Measurements from ENCODE around the gene VANGL2. TPM values are rescaled to one million over a fixed set of nuclear protein-coding genes. Genes with fewer than 3 reads are reported as not detected.

The VANGL2 gene
- total and polyA plus RNA-seq, 9 of the 15 experiments (the other 6 are each of a cell fraction or from before 2014, with no cell fraction given) = 0.28 to 4.0 (median 0.98) TPM

DNA sequence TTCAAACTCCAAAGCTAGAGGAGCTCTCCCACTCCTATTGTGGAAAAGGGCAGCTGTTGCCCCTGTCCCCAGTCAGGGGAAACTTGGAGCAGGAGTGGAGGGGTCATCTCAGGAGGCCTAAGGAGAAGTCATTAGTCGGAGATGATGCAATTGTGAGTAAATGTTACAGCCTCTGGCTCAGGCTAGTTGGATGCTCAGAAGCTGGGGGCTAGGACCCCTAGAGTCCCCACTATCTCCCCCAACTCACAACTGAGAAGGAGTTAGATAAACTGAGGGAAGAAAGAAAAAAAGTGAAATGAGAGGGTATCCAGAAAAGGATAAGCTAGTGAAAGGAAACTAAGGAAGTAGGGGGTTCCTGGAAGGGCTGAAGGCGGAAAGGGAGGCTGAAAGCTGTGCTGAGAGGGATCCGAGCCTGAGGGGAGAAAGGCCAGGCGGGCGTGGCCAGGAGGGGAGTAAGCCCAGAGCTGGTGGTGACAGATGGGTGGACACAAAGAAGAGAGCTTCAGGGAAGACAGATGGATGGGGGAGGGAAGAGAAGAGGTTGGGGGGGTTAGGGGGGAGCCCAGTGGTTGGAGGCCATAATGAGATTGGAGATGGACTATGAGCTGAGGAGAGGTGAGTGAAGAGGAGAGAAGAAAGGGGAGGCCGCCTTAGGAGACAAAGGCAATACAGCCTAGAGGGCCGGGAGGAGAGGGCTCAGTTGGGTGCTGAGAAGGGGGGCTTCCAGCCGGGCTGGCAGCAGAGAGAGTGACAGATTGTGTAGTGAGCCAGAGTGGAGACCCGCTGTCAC is 38.0 kb upstream of the VANGL2 start (continued):
- TF ChIP-seq, protein P1, sequence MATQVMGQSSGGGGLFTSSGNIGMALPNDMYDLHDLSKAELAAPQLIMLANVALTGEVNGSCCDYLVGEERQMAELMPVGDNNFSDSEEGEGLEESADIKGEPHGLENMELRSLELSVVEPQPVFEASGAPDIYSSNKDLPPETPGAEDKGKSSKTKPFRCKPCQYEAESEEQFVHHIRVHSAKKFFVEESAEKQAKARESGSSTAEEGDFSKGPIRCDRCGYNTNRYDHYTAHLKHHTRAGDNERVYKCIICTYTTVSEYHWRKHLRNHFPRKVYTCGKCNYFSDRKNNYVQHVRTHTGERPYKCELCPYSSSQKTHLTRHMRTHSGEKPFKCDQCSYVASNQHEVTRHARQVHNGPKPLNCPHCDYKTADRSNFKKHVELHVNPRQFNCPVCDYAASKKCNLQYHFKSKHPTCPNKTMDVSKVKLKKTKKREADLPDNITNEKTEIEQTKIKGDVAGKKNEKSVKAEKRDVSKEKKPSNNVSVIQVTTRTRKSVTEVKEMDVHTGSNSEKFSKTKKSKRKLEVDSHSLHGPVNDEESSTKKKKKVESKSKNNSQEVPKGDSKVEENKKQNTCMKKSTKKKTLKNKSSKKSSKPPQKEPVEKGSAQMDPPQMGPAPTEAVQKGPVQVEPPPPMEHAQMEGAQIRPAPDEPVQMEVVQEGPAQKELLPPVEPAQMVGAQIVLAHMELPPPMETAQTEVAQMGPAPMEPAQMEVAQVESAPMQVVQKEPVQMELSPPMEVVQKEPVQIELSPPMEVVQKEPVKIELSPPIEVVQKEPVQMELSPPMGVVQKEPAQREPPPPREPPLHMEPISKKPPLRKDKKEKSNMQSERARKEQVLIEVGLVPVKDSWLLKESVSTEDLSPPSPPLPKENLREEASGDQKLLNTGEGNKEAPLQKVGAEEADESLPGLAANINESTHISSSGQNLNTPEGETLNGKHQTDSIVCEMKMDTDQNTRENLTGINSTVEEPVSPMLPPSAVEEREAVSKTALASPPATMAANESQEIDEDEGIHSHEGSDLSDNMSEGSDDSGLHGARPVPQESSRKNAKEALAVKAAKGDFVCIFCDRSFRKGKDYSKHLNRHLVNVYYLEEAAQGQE (IDR thresholded peaks at IDR 0.05; ENCODE audit: borderline replicate concordance) = peak; percentile 23; the same call in 1 of the 2 replicates
- TF ChIP-seq, protein P1 (CRISPR knock-in tag; IDR thresholded peaks at IDR 0.05; ENCODE audit: low read depth) = no peak
- TF ChIP-seq KLF10 (CRISPR knock-in tag; IDR thresholded peaks at IDR 0.05) = no peak
- no peak for TF ChIP-seq HDGF (IDR thresholded peaks at IDR 0.05)
- TF ChIP-seq ETV5 (CRISPR knock-in tag; IDR thresholded peaks at IDR 0.05; ENCODE audit: low read depth) = 0 out of 2 replicates have a peak, but pooled peaks have one; percentile 53
- TF ChIP-seq ZNF324 (CRISPR knock-in tag; IDR thresholded peaks at IDR 0.05) = no peak; the same call in 1 of the 2 replicates
- TF ChIP-seq SIX5 (IDR thresholded peaks at IDR 0.05; ENCODE audit: borderline replicate concordance in 1 of 2, insufficient read depth in 1 of 2, low read depth in 1 of 2, low read length in 2 of 2) = no peak
- no peak for TF ChIP-seq CCAR2 (IDR thresholded peaks at IDR 0.05; ENCODE audit: low read depth, low read length)
- peak; percentile 88 for TF ChIP-seq SMARCA4 (IDR thresholded peaks at IDR 0.05)
- no peak for TF ChIP-seq C11orf30 (IDR thresholded peaks at IDR 0.05; ENCODE audit: low read depth)
- TF ChIP-seq, protein P2, sequence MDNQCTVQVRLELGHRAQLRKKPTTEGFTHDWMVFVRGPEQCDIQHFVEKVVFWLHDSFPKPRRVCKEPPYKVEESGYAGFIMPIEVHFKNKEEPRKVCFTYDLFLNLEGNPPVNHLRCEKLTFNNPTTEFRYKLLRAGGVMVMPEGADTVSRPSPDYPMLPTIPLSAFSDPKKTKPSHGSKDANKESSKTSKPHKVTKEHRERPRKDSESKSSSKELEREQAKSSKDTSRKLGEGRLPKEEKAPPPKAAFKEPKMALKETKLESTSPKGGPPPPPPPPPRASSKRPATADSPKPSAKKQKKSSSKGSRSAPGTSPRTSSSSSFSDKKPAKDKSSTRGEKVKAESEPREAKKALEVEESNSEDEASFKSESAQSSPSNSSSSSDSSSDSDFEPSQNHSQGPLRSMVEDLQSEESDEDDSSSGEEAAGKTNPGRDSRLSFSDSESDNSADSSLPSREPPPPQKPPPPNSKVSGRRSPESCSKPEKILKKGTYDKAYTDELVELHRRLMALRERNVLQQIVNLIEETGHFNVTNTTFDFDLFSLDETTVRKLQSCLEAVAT (IDR thresholded peaks at IDR 0.05) = peak in 1 of 2 experiments; percentile 39; a peak in 1 of 4 replicates
- peak; percentile 71; the same call in 1 of the 2 replicates for TF ChIP-seq NFATC3 (IDR thresholded peaks at IDR 0.05)
- TF ChIP-seq, protein P3, sequence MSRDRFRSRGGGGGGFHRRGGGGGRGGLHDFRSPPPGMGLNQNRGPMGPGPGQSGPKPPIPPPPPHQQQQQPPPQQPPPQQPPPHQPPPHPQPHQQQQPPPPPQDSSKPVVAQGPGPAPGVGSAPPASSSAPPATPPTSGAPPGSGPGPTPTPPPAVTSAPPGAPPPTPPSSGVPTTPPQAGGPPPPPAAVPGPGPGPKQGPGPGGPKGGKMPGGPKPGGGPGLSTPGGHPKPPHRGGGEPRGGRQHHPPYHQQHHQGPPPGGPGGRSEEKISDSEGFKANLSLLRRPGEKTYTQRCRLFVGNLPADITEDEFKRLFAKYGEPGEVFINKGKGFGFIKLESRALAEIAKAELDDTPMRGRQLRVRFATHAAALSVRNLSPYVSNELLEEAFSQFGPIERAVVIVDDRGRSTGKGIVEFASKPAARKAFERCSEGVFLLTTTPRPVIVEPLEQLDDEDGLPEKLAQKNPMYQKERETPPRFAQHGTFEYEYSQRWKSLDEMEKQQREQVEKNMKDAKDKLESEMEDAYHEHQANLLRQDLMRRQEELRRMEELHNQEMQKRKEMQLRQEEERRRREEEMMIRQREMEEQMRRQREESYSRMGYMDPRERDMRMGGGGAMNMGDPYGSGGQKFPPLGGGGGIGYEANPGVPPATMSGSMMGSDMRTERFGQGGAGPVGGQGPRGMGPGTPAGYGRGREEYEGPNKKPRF (IDR thresholded peaks at IDR 0.05; ENCODE audit: low read depth, low read length) = no peak
- TF ChIP-seq EWSR1 (IDR thresholded peaks at IDR 0.05; ENCODE audit: borderline replicate concordance, low read depth, partially characterized antibody) = no peak
- TF ChIP-seq CBX5 (IDR thresholded peaks at IDR 0.05; ENCODE audit: borderline replicate concordance, low read depth) = no peak
- TF ChIP-seq ZNF79 (CRISPR knock-in tag; IDR thresholded peaks at IDR 0.05; ENCODE audit: low read depth) = peak; percentile 20; the same call in 1 of the 2 replicates
- TF ChIP-seq ZNF583 (CRISPR knock-in tag; IDR thresholded peaks at IDR 0.05) = peak; percentile 70; the same call in 1 of the 2 replicates

All from K562 (cell line).